ENCODE measurements around the gene FRMPD2. TPM values are rescaled to one million over a fixed set of nuclear protein-coding genes. Genes with fewer than 3 reads are reported as not detected.
A peak's percentile ranks its signal among the peaks of the same experiment; 100 is the strongest.

FRMPD2 gene
- total and polyA plus RNA-seq, 2 donors (not counting 3 experiments of a cell fraction or from before 2014, with no cell fraction given), result 0.42 TPM; not detected in 1

DNA sequence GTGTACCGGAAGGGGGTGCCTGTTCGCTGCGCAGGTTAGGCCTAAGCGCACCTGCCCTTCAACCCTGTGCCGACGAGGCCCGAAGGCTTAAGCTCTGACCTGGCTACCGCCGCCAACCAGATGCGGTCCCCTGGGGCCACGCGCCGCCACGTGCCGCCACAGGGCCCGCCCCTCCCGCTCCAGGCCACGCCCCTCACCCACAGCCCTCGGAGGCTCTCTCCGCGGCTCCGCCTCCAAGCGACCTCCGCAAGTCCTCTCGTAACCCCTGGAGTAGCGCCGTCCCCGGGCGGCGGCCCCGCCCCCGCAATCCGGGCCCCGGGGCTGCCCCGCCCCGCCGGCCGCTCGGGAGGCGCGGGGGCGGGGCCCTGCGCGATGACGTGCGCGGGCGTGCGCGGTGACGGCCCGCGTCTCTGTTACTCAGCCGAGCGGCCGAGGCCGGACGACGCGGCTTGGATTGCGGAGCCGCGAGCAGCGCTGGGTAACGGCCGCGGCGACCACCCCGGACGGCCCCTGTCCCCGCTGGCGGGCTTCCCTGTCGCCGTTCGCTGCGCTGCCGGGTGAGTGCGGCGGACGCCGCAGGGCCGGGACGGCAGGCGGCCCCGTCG is 31.9 kb upstream of the FRMPD2 start, which contains the start of gene MAPK8:
TSS of gene MAPK8 (plus strand) at position 413 of the 605 bp plus-strand sequence. CDS start 94,984 bp downstream, outside the sequence.
- peak within 1 kb of the TSS; percentile 76 for H3K27ac ChIP-seq (ENCODE audit: insufficient read depth, low read depth, low read length)
- peak; percentile 85 for DNase-seq (ENCODE audit: low read depth, low spot score)
- dilution Hi-C loops (cut with MboI; ENCODE audit: extremely low pct_ligation_motif_present, low sequenced_read_pairs) (no loop called here), intact Hi-C loops (cut with micrococcal nuclease) (loop anchor here (1.0 to 5.0 kb wide), 6 partner anchors 58 to 350 kb away; no protein-coding TSS in a partner anchor)
- peak; percentile 31 for FAIRE-seq
- peaks cover 6% of the 10 kb centered on the region in 2 experiments for H3K27me3 ChIP-seq (ENCODE audit: control insufficient read depth in 2 of 2, insufficient read depth in 2 of 2, low read length in 2 of 2)
- H3K36me3 ChIP-seq (ENCODE audit: control insufficient read depth in 2 of 2, extremely low read depth in 1 of 2, insufficient read depth in 2 of 2, low read length in 2 of 2), result no peaks in the 10 kb centered on the region
- H3K4me2 ChIP-seq (ENCODE audit: insufficient read depth, low read length), result peak within 1 kb of the TSS; percentile 94
- peaks cover 42% of the 10 kb centered on the region for H3K79me2 ChIP-seq (ENCODE audit: control insufficient read depth, insufficient read depth, low read length)
- TF ChIP-seq EZH2 (IDR thresholded peaks at IDR 0.05; ENCODE audit: borderline replicate concordance, low read depth, low read length, severe bottlenecking), result no peak
- peak; percentile 85 for TF ChIP-seq POLR2A (IDR thresholded peaks at IDR 0.05; ENCODE audit: low read depth, low read length)
- TF ChIP-seq, protein P1, sequence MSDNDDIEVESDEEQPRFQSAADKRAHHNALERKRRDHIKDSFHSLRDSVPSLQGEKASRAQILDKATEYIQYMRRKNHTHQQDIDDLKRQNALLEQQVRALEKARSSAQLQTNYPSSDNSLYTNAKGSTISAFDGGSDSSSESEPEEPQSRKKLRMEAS (IDR thresholded peaks at IDR 0.05; ENCODE audit: insufficient read depth, insufficient read length), result peak; percentile 75
- no peak for TF ChIP-seq GATA2 (IDR thresholded peaks at IDR 0.05; ENCODE audit: insufficient read depth, insufficient read length, low read depth, low read length)
- TF ChIP-seq POLR2AphosphoS5 (IDR thresholded peaks at IDR 0.05; ENCODE audit: insufficient read depth, low read depth, low read length), result peak; percentile 83
- TF ChIP-seq JUN (IDR thresholded peaks at IDR 0.05; ENCODE audit: borderline replicate concordance, insufficient read depth, insufficient read length, low read depth), result no peak
- TF ChIP-seq, protein P2, sequence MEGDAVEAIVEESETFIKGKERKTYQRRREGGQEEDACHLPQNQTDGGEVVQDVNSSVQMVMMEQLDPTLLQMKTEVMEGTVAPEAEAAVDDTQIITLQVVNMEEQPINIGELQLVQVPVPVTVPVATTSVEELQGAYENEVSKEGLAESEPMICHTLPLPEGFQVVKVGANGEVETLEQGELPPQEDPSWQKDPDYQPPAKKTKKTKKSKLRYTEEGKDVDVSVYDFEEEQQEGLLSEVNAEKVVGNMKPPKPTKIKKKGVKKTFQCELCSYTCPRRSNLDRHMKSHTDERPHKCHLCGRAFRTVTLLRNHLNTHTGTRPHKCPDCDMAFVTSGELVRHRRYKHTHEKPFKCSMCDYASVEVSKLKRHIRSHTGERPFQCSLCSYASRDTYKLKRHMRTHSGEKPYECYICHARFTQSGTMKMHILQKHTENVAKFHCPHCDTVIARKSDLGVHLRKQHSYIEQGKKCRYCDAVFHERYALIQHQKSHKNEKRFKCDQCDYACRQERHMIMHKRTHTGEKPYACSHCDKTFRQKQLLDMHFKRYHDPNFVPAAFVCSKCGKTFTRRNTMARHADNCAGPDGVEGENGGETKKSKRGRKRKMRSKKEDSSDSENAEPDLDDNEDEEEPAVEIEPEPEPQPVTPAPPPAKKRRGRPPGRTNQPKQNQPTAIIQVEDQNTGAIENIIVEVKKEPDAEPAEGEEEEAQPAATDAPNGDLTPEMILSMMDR (IDR thresholded peaks at IDR 0.05; ENCODE audit: extremely low read depth in 1 of 2, insufficient read depth in 1 of 2, low read depth in 1 of 2, low read length in 2 of 2), result no peak
- TF ChIP-seq MYC (IDR thresholded peaks at IDR 0.05; ENCODE audit: low read depth, low read length), result no peak
- no peak for TF ChIP-seq FOS (IDR thresholded peaks at IDR 0.05; ENCODE audit: borderline replicate concordance, insufficient read depth, low read length)
- no peaks in the 10 kb centered on the region for H3K9me3 ChIP-seq (replicated peaks; ENCODE audit: control insufficient read depth, insufficient read depth, low read length)
- H3K9me1 ChIP-seq (replicated peaks; ENCODE audit: control insufficient read depth, extremely low read depth, insufficient read depth, low read length), result no peaks in the 10 kb centered on the region
- BruUV-seq (replicated peaks), result no TSS peak
- peaks cover 29% of the 10 kb centered on the region for H3K4me1 ChIP-seq (ENCODE audit: control insufficient read depth, extremely low read depth, insufficient read depth, low read length)
- H3K9ac ChIP-seq (replicated peaks; ENCODE audit: extremely low read depth, insufficient read depth, low read length), result peak within 1 kb of the TSS; percentile 83
- POLR2A ChIA-PET, result no interaction called here
- peak within 1 kb of the TSS; percentile 64 to 97 (median 80) for H3K4me3 ChIP-seq (replicated peaks in 1 of 3; ENCODE audit: insufficient read depth in 1 of 3, low read depth in 1 of 3, low read length in 3 of 3)
- peaks cover 6% of the 10 kb centered on the region for H4K20me1 ChIP-seq (replicated peaks; ENCODE audit: control insufficient read depth, extremely low read depth, insufficient read depth, low read length)
- H2AFZ ChIP-seq (ENCODE audit: low read depth, low read length), result peak within 1 kb of the TSS; percentile 80
- CTCF ChIA-PET, result interaction anchor here (2.1 kb wide), 1 partner anchor 57 kb away, joined by 8 read pairs; no protein-coding TSS in a partner anchor

All from endothelial cell of umbilical vein (primary cell).